SW480 (cell line): ENCODE measurements around the gene HADH.
A peak's percentile ranks its signal among the peaks of the same experiment; 100 is the strongest.
"Not testable (repeated sequence)": the region's sequence is repeated elsewhere in the genome, so short reads cannot be mapped to it uniquely, and the experiment has no call there.

Experiments
- DNase-seq: peaks from one replicate; pipeline ENCODE4 v3.0.0-alpha.2; 2016; ENCODE audit warnings: low spot score

The HADH gene

GRCh38 chr4:107989537-107990386 lies at the start of gene HADH:
TSS of gene HADH (plus strand) at chr4:107989889. CDS start at chr4:107989933, 44 bp downstream.
- peak; percentile 82 for DNase-seq

GRCh38 chr4:107945809-107946208 lies 43.9 kb upstream of the HADH start:
- DNase-seq, result no peak

- DNase-seq, result no peak
Observed at GRCh38 chr4:107950746-107951540, 38.7 kb upstream of the HADH start.

DNA sequence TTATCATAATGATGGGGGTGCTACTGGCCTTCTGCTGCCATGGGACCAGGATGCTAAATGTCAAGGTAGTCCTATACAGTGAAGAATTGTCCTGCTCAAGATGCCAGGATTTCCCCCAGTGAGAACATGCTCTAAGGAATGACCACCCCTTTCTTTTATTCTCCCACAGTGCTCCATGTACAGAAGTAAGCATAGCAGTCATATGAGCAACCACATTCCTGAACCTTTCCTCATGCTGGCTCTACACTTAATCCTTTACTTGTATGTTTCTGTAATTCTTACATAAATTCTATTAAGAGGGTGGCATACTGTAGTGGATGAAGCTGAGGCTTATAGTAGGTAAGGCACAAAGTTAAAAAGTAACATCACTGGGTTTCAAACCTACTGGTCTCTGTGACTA lies 38.1 kb upstream of the HADH start:
- no peak for DNase-seq

DNA sequence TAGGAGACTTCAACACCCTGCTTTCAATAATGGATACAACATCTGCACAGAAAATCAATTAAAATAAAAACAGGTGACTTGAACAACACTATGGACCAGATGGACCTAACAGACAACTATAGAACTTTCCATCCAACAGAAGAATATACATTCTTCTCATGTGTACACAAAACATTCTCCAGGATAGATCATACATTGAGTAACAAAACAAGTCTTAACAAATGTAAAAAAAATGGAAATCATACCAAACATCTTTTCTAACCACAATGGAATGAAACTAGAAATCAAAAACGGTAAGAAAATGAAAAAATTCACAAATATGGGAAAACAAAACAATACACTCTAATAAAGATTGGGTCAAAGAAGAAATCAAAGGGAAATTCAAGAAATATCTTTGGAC lies 33.7 kb upstream of the HADH start:
- DNase-seq, result no peak

- no peak for DNase-seq
Observed at GRCh38 chr4:107966903-107967302, 22.8 kb upstream of the HADH start.

GRCh38 chr4:107967519-107967918 lies 22.2 kb upstream of the HADH start:
- DNase-seq, result not testable (repeated sequence)

DNA sequence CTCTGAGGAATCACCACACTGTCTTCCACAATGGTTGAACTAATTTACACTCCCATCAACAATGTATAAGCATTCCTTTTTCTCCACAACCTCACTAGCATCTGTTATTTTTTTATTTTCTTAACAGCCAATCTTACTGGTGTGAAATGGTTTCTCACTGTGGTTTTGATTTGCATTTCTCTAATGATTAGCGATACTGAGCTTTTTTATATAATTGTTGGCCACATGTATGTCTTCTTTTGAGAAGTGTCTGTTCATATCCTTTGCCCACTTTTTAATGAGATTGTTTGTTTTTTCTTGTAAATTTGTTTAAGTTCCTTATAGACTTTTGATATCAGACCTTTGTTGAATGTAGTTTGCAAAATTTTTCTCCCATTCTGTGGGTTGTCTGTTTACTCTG lies 21.8 kb upstream of the HADH start:
- DNase-seq, result not testable (repeated sequence)

GRCh38 chr4:107970063-107970798 lies 19.5 kb upstream of the HADH start:
- DNase-seq, result no peak

- no peak for DNase-seq
Observed at GRCh38 chr4:107972605-107973004, 17.1 kb upstream of the HADH start.

DNA sequence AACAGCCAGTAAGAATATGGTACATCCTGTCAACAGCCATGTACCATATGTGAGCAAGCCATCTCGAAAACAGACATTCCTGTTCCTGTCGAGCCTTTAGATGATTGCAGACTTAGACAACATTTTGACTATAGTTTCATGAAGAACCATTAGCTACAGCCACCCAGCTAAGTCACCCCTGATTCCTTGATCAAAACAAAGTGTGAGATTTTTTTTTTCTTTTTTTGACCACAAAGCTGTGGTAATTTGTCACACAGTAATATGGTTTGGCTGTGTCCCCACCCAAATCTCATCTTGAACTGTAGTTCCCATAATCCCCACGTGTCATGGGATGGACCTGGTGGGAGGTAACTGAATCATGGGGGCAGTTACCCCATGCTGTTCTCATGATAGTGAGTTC lies 15.2 kb upstream of the HADH start:
- DNase-seq, result no peak

DNA sequence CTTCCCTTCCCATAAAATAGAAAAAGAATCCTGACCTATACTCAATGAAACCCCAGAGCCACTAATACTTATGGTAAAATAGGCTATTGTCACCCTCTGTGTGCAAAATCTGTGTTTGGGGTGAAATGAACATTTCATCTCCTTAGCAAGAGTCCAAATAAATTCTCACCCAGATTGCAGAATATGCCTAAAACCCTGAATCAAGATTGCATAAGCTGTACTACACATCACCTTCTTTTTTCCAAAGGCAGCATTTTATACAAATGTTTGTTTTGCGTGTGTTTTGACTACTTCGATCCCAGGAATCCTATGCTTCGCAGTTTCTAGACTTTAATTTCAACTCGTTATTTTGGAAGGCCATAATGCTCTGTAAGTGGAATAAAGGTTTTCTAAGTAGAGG lies 12.2 kb upstream of the HADH start:
- no peak for DNase-seq

GRCh38 chr4:107977966-107978705 lies 11.6 kb upstream of the HADH start:
- DNase-seq, result no peak

- DNase-seq, result no peak
Observed at GRCh38 chr4:107978716-107979451, 10.8 kb upstream of the HADH start.

GRCh38 chr4:107987916-107988762 lies 1.6 kb upstream of the HADH start:
- DNase-seq, result no peak

GRCh38 chr4:107988763-107989035 lies 990 bp upstream of the HADH start:
- DNase-seq, result no peak

GRCh38 chr4:107989162-107989536 lies 540 bp upstream of the HADH start:
- no peak for DNase-seq

GRCh38 chr4:107991945-107992630 lies 2.4 kb downstream of the HADH start:
- no peak for DNase-seq

DNA sequence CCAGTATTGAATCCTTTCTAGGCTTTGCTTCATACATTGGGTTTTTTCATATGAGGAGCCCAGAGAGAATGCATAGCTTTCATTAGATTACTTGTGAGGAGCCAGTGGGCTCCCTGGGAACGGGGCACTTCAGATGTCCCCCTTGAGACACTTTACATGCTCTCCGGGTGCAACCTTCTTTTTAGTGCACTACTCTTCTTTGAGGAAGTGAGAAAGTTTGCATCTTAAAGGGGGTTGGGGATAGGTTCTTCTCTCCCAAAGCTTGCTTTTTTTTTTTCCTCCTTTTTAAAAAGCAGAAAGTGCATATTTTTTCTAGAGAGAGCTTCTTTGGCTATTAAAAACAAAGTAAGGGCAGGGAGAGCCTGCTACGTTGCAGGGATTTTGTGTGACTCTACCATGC lies 4.3 kb downstream of the HADH start:
- no peak for DNase-seq

- no peak for DNase-seq
Observed at GRCh38 chr4:107994894-107995293, 5.2 kb downstream of the HADH start.
